ENCODE data around the gene USP17L30. TPM values are rescaled to one million over a fixed set of nuclear protein-coding genes. Genes with fewer than 3 reads are reported as not detected.
"Not testable (repeated sequence)": the region's sequence is repeated elsewhere in the genome, so short reads cannot be mapped to it uniquely, and the experiment has no call there.

USP17L30 gene
- total RNA-seq, 3 donors from 2014 or later (not counting 1 experiment from before 2014, with no cell fraction given): not detected

GRCh38 chr4:9384126-9384525 lies 21.2 kb downstream of the USP17L30 start:
- ATAC-seq (no peak), DNase-seq (no peak)
- Mint-ChIP-seq H3K4me1 (peaks cover 0 to 4% of the 10 kb centered on the region in 2 donors), H3K27ac (no peak overlapping the region), H3K36me3 (no peaks in the 10 kb centered on the region), H3K4me3 (no peak overlapping the region), H3K9me3 (no peaks in the 10 kb centered on the region), H3K27me3 (ENCODE audit: low read depth in 2 of 2) (peaks cover 5 to 12% of the 10 kb centered on the region in 2 donors)
- WGBS (ENCODE audit: insufficient coverage): 67% methylated on average over 1 of the region's 1 CpG
- Histone ChIP-seq H3K27ac (ENCODE audit: low read length) (no peak overlapping the region), H3K36me3 (ENCODE audit: control insufficient read depth, insufficient read depth, low read length) (no peaks in the 10 kb centered on the region), H3K4me3 (ENCODE audit: low read length) (no peak overlapping the region), H3K27me3 (ENCODE audit: control insufficient read depth, insufficient read depth, low read length) (no peaks in the 10 kb centered on the region), H3K4me1 (ENCODE audit: control insufficient read depth, insufficient read depth, low read length) (peaks cover 3% of the 10 kb centered on the region), H3K9me3 (ENCODE audit: control insufficient read depth, insufficient read depth, low read length) (no peaks in the 10 kb centered on the region)
- TF ChIP-seq, protein P1, sequence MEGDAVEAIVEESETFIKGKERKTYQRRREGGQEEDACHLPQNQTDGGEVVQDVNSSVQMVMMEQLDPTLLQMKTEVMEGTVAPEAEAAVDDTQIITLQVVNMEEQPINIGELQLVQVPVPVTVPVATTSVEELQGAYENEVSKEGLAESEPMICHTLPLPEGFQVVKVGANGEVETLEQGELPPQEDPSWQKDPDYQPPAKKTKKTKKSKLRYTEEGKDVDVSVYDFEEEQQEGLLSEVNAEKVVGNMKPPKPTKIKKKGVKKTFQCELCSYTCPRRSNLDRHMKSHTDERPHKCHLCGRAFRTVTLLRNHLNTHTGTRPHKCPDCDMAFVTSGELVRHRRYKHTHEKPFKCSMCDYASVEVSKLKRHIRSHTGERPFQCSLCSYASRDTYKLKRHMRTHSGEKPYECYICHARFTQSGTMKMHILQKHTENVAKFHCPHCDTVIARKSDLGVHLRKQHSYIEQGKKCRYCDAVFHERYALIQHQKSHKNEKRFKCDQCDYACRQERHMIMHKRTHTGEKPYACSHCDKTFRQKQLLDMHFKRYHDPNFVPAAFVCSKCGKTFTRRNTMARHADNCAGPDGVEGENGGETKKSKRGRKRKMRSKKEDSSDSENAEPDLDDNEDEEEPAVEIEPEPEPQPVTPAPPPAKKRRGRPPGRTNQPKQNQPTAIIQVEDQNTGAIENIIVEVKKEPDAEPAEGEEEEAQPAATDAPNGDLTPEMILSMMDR (IDR thresholded peaks at IDR 0.05): no peak
- intact Hi-C loops (cut with micrococcal nuclease): no loop called here

GRCh38 chr4:9389001-9389400 lies 26.1 kb downstream of the USP17L30 start:
- H3K4me1 ChIP-seq (ENCODE audit: control insufficient read depth, insufficient read depth, low read length); H3K27ac ChIP-seq (ENCODE audit: low read length); H3K9me3 ChIP-seq (ENCODE audit: control insufficient read depth, insufficient read depth, low read length); H3K36me3 ChIP-seq (ENCODE audit: control insufficient read depth, insufficient read depth, low read length); H3K4me3 ChIP-seq (ENCODE audit: low read length); H3K27ac Mint-ChIP-seq; H3K27me3 Mint-ChIP-seq (ENCODE audit: low read depth in 2 of 2); H3K9me3 Mint-ChIP-seq; H3K4me3 Mint-ChIP-seq; intact Hi-C loops (cut with micrococcal nuclease); ATAC-seq; H3K36me3 Mint-ChIP-seq; H3K4me1 Mint-ChIP-seq; H3K27me3 ChIP-seq (ENCODE audit: control insufficient read depth, insufficient read depth, low read length); DNase-seq: not testable (repeated sequence)
- WGBS (ENCODE audit: insufficient coverage): 50% methylated on average over 2 of the region's 2 CpGs

DNA sequence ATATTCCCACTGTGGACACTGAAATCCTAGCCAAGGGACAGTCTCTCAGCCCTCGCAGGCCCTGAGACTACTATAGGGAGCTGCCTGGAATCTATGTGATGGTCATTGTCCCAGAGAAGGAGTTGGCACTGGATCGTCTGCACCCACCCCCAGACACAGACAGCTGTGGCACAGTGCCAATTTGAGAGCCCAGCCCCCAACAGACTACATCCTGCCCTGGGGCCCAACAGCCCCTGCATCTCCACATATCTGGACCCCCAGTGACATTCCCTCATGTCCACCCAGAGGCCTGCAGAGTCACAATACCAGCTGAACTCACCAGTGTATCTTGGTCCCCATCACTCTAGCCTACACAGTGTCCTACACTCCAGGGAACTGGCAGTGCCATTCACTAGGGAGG lies 42.8 kb downstream of the USP17L30 start:
- H3K9me3 ChIP-seq (ENCODE audit: control insufficient read depth, insufficient read depth, low read length); H3K27me3 Mint-ChIP-seq (ENCODE audit: low read depth in 2 of 2); H3K27ac ChIP-seq (ENCODE audit: low read length); H3K27me3 ChIP-seq (ENCODE audit: control insufficient read depth, insufficient read depth, low read length); ATAC-seq; H3K4me3 Mint-ChIP-seq; H3K36me3 ChIP-seq (ENCODE audit: control insufficient read depth, insufficient read depth, low read length); H3K4me1 Mint-ChIP-seq; H3K9me3 Mint-ChIP-seq; intact Hi-C loops (cut with micrococcal nuclease); H3K27ac Mint-ChIP-seq; H3K4me3 ChIP-seq (ENCODE audit: low read length); H3K36me3 Mint-ChIP-seq; DNase-seq; H3K4me1 ChIP-seq (ENCODE audit: control insufficient read depth, insufficient read depth, low read length): not testable (repeated sequence)
- WGBS (ENCODE audit: insufficient coverage): 97% methylated on average over 2 of the region's 2 CpGs

GRCh38 chr4:9406491-9406890 lies 43.6 kb downstream of the USP17L30 start:
- ATAC-seq; H3K36me3 ChIP-seq (ENCODE audit: control insufficient read depth, insufficient read depth, low read length); H3K4me1 Mint-ChIP-seq; H3K27ac ChIP-seq (ENCODE audit: low read length); H3K4me3 ChIP-seq (ENCODE audit: low read length); H3K4me3 Mint-ChIP-seq; H3K27me3 Mint-ChIP-seq (ENCODE audit: low read depth in 2 of 2); DNase-seq; H3K9me3 ChIP-seq (ENCODE audit: control insufficient read depth, insufficient read depth, low read length); H3K27ac Mint-ChIP-seq; intact Hi-C loops (cut with micrococcal nuclease); H3K36me3 Mint-ChIP-seq; H3K27me3 ChIP-seq (ENCODE audit: control insufficient read depth, insufficient read depth, low read length); H3K4me1 ChIP-seq (ENCODE audit: control insufficient read depth, insufficient read depth, low read length); H3K9me3 Mint-ChIP-seq: not testable (repeated sequence)
- 74% methylated on average over 3 of the region's 3 CpGs for WGBS (ENCODE audit: insufficient coverage)

DNA sequence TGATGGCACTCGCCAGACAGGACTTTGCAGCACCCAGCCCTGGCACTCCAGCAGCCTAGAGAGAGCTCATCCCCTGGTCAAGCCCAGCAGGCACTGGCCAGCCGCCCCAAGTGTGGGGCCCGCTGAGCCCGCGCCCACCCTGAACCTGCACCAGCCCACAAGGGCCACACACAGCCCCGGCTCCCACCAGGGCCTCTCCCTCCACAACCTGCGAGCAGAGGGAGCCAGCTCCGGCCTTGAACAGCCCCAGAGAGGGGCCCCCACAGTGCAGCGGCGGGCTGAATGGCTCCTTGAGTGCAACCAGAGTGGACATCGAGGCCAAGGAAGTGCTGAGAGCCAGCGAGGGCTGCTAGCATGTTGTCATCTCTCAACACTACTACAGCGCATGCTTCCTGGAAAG lies 46.9 kb downstream of the USP17L30 start:
- H3K27ac ChIP-seq (ENCODE audit: low read length): no peak overlapping the region
- no peaks in the 10 kb centered on the region for H3K27me3 ChIP-seq (ENCODE audit: control insufficient read depth, insufficient read depth, low read length)
- H3K27me3 Mint-ChIP-seq (ENCODE audit: low read depth in 2 of 2): peaks cover 0 to 2% of the 10 kb centered on the region in 2 donors
- TF ChIP-seq, protein P1 (IDR thresholded peaks at IDR 0.05): no peak
- H3K9me3 Mint-ChIP-seq: peaks cover 3 to 5% of the 10 kb centered on the region in 2 donors
- intact Hi-C loops (cut with micrococcal nuclease): no loop called here
- no peaks in the 10 kb centered on the region for H3K36me3 Mint-ChIP-seq
- 90% methylated on average over 13 of the region's 13 CpGs for WGBS (ENCODE audit: insufficient coverage)
- DNase-seq (no peak), ATAC-seq (no peak)
- no peaks in the 10 kb centered on the region for H3K4me1 ChIP-seq (ENCODE audit: control insufficient read depth, insufficient read depth, low read length)
- H3K4me3 ChIP-seq (ENCODE audit: low read length): no peak overlapping the region
- H3K4me1 Mint-ChIP-seq: no peaks in the 10 kb centered on the region
- H3K9me3 ChIP-seq (ENCODE audit: control insufficient read depth, insufficient read depth, low read length): no peaks in the 10 kb centered on the region
- H3K4me3 Mint-ChIP-seq: no peak overlapping the region
- H3K36me3 ChIP-seq (ENCODE audit: control insufficient read depth, insufficient read depth, low read length): no peaks in the 10 kb centered on the region
- H3K27ac Mint-ChIP-seq: no peak overlapping the region

Other genes with a start within 250 kb of the USP17L30 start
- gene FAM90A26, start 192.7 kb upstream of the USP17L30 start, total RNA-seq: not detected
- gene USP17L10, start 152.5 kb upstream of the USP17L30 start, total RNA-seq: not detected
- gene USP17L11, start 147.7 kb upstream of the USP17L30 start, total RNA-seq: not detected
- gene USP17L12, start 143.0 kb upstream of the USP17L30 start, total RNA-seq: not detected
- gene USP17L13, start 138.2 kb upstream of the USP17L30 start, total RNA-seq: not detected
- not detected for gene USP17L15, start 128.7 kb upstream of the USP17L30 start, total RNA-seq
- not detected for gene USP17L17, start 119.2 kb upstream of the USP17L30 start, total RNA-seq
- gene USP17L18, start 114.5 kb upstream of the USP17L30 start, total RNA-seq: not detected
- gene USP17L19, start 109.8 kb upstream of the USP17L30 start, total RNA-seq: not detected
- not detected for gene USP17L20, start 105.0 kb upstream of the USP17L30 start, total RNA-seq
- gene USP17L21, start 100.3 kb upstream of the USP17L30 start, total RNA-seq: not detected
- not detected for gene USP17L22, start 95.5 kb upstream of the USP17L30 start, total RNA-seq
- not detected for gene USP17L24, start 38.0 kb upstream of the USP17L30 start, total RNA-seq
- not detected for gene USP17L25, start 33.2 kb upstream of the USP17L30 start, total RNA-seq
- gene USP17L26, start 28.5 kb upstream of the USP17L30 start, total RNA-seq: not detected
- gene USP17L5, start 23.7 kb upstream of the USP17L30 start, total RNA-seq: not detected
- gene USP17L27, start 19.0 kb upstream of the USP17L30 start, total RNA-seq: not detected
- not detected for gene USP17L28, start 14.2 kb upstream of the USP17L30 start, total RNA-seq
- not detected for gene USP17L29, start 9.5 kb upstream of the USP17L30 start, total RNA-seq
- not detected for gene DEFB131A, start 81.3 kb downstream of the USP17L30 start, total RNA-seq